Measurements from ENCODE around the gene PXK. TPM values are rescaled to one million over a fixed set of nuclear protein-coding genes. Genes with fewer than 3 reads are reported as not detected.

PXK gene
- total RNA-seq, 4 donors from 2014 or later, result 28.2 to 35.3 (median 30.3) TPM

GRCh38 chr3:58398669-58399333 is 66.1 kb downstream of the PXK start:
- intact Hi-C loops (cut with DNase I), result no loop called here
- WGBS, result 60% methylated on average over 9 of the region's 9 CpGs
- H3K27ac ChIP-seq (replicated peaks in 1 of 4), result no peak overlapping the region

DNA sequence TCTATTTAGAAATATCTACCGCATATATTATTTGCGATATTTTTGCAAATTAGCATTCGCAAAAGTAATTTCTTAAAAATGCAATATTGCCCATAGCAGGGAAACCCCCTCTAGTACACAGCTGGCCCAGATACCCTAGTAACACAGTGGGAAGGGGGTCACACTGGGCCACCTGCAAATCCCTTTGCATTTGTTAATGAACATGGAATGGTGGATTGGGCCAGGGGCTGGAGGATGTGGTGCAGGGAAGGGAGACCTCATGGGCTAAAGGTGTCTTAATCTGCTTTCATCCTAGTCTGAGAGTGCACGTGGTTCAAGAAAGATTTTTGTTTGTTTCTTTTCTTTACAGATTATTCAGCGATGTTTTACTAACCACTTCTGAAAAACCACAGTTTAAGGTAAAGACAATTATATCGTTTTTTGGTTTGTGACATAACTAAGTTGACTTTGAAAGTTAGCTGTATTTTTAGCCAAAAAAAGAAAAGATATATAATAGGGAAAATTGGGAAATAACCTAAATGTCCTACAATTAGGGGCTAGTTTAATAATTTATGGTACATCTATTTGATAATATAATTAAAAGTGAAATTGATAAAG is 70.9 kb downstream of the PXK start:
- Histone ChIP-seq H3K36me3 (peaks cover 21 to 87% (median 49%) of the 10 kb centered on the region in 4 donors), H3K27me3 (no peaks in the 10 kb centered on the region), H3K9me3 (no peaks in the 10 kb centered on the region), H3K4me3 (no peak overlapping the region), H3K4me1 (peaks cover 0 to 6% (median 3%) of the 10 kb centered on the region in 4 donors), H3K27ac (replicated peaks in 1 of 4) (no peak overlapping the region)
- TF ChIP-seq EP300 (IDR thresholded peaks at IDR 0.05) (no peak), POLR2A (IDR thresholded peaks at IDR 0.05; ENCODE audit: low read depth) (no peak), POLR2AphosphoS5 (IDR thresholded peaks at IDR 0.05) (no peak)
- TF ChIP-seq, protein P1, sequence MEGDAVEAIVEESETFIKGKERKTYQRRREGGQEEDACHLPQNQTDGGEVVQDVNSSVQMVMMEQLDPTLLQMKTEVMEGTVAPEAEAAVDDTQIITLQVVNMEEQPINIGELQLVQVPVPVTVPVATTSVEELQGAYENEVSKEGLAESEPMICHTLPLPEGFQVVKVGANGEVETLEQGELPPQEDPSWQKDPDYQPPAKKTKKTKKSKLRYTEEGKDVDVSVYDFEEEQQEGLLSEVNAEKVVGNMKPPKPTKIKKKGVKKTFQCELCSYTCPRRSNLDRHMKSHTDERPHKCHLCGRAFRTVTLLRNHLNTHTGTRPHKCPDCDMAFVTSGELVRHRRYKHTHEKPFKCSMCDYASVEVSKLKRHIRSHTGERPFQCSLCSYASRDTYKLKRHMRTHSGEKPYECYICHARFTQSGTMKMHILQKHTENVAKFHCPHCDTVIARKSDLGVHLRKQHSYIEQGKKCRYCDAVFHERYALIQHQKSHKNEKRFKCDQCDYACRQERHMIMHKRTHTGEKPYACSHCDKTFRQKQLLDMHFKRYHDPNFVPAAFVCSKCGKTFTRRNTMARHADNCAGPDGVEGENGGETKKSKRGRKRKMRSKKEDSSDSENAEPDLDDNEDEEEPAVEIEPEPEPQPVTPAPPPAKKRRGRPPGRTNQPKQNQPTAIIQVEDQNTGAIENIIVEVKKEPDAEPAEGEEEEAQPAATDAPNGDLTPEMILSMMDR (IDR thresholded peaks at IDR 0.05), result no peak
- no peak for DNase-seq (ENCODE audit: extremely low spot score)
- intact Hi-C loops (cut with DNase I), result no loop called here
- WGBS, result 95% methylated on average over 6 of the region's 6 CpGs

More at GRCh38 chr3:58398669-58399333, 66.1 kb downstream of the PXK start:
- TF ChIP-seq, protein P1 (IDR thresholded peaks at IDR 0.05), result no peak
- TF ChIP-seq POLR2AphosphoS5 (IDR thresholded peaks at IDR 0.05), result no peak
- no peak for TF ChIP-seq POLR2A (IDR thresholded peaks at IDR 0.05; ENCODE audit: low read depth)
- TF ChIP-seq EP300 (IDR thresholded peaks at IDR 0.05), result no peak
- H3K36me3 ChIP-seq, result peaks cover 40 to 92% (median 66%) of the 10 kb centered on the region in 4 donors
- no peaks in the 10 kb centered on the region for H3K9me3 ChIP-seq
- H3K27me3 ChIP-seq, result no peaks in the 10 kb centered on the region
- peaks cover 8 to 20% (median 10%) of the 10 kb centered on the region in 4 donors for H3K4me1 ChIP-seq
- DNase-seq (ENCODE audit: extremely low spot score), result no peak
- H3K4me3 ChIP-seq, result no peak overlapping the region

GRCh38 chr3:58404396-58404795 is 71.7 kb downstream of the PXK start:
- H3K9me3 ChIP-seq, result no peaks in the 10 kb centered on the region
- TF ChIP-seq, protein P1 (IDR thresholded peaks at IDR 0.05), result no peak
- TF ChIP-seq POLR2AphosphoS5 (IDR thresholded peaks at IDR 0.05) (no peak), POLR2A (IDR thresholded peaks at IDR 0.05; ENCODE audit: low read depth) (no peak), EP300 (IDR thresholded peaks at IDR 0.05) (no peak)
- H3K27me3 ChIP-seq, result no peaks in the 10 kb centered on the region
- H3K4me3 ChIP-seq, result no peak overlapping the region
- intact Hi-C loops (cut with DNase I), result no loop called here
- peaks cover 20 to 87% (median 50%) of the 10 kb centered on the region in 4 donors for H3K36me3 ChIP-seq
- no peak for DNase-seq (ENCODE audit: extremely low spot score)
- peaks cover 0 to 2% (median 0%) of the 10 kb centered on the region in 4 donors for H3K4me1 ChIP-seq
- no peak overlapping the region for H3K27ac ChIP-seq (replicated peaks in 1 of 4)
- WGBS, result 71% methylated on average over 4 of the region's 4 CpGs

DNA sequence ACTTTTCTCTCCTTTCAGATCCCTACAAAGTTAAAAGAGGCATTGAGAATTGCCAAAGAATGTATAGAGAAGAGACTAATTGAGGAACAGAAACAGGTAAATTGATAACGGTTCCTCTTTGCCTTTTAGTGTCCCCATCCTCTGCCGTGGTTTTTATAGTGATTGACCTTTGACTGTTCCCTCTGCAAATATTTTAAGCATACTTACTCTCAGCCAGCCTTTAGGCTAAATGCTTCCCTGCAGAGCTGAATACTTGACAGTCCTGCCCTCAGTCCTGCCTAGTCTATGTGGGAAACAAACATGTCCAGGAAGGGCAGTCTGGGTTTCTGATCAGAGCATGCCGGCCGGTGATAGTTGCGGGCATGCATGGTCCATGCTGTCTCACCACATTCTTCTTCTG is 76.2 kb downstream of the PXK start:
- H3K9me3 ChIP-seq, result no peaks in the 10 kb centered on the region
- H3K27me3 ChIP-seq, result no peaks in the 10 kb centered on the region
- peaks cover 0 to 2% (median under 1%) of the 10 kb centered on the region in 4 donors for H3K4me1 ChIP-seq
- intact Hi-C loops (cut with DNase I), result no loop called here
- no peak for DNase-seq (ENCODE audit: extremely low spot score)
- TF ChIP-seq POLR2A (IDR thresholded peaks at IDR 0.05; ENCODE audit: low read depth), result no peak
- TF ChIP-seq POLR2AphosphoS5 (IDR thresholded peaks at IDR 0.05), result no peak
- TF ChIP-seq, protein P1 (IDR thresholded peaks at IDR 0.05), result no peak
- TF ChIP-seq EP300 (IDR thresholded peaks at IDR 0.05), result no peak
- peaks cover 29 to 92% (median 65%) of the 10 kb centered on the region in 4 donors for H3K36me3 ChIP-seq
- H3K27ac ChIP-seq (replicated peaks in 1 of 4), result no peak overlapping the region
- no peak overlapping the region for H3K4me3 ChIP-seq
- WGBS, result 87% methylated on average over 5 of the region's 5 CpGs
